Stimulated activated CD4-positive, alpha-beta T cell treated with anti-CD3 and anti-CD28 coated beads, Interleukin-4, amount 100 ng/mL, for 48 hours (primary cell): Measurements from ENCODE around the gene PPP2R3A.

Experiments
- DNase-seq, 2 donors: peaks; one replicate each; pipeline ENCODE4 v3.0.0-alpha.2; 2020; ENCODE audit warnings: low read depth in 2 of 2

The PPP2R3A gene

DNA sequence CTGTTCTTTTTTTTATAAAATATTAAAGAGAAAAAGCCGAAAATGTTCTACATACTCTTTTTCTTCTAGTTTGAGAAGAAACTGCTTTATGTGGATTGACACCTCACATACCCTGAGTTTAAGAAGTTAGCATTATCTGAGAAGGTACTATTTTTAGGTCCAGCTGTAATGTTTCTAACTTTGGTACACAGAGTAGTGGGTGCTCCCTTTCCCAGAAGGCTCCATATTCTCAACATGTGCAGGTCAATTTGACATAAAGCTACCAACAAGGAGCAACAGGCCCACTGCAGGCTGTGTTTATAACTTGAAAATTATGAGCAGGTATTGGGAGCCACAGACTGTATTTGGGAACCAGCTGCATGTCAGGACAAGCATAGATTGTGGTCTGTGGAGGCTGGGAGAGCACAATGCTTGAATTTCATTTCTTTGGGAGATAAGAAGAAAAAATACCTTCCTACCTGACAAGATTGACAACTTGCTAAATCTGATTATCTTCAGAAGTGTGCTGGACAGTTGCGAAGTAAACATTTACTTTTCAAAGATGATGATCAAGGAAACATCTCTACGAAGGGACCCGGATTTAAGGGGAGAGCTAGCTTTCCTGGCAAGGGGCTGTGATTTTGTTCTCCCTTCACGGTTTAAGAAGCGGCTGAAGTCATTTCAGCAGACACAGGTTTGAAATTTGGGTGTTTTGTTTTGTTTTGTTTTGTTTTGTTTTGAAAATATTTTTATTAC, 57.2 kb downstream of the PPP2R3A start:
- no peak for DNase-seq

DNA sequence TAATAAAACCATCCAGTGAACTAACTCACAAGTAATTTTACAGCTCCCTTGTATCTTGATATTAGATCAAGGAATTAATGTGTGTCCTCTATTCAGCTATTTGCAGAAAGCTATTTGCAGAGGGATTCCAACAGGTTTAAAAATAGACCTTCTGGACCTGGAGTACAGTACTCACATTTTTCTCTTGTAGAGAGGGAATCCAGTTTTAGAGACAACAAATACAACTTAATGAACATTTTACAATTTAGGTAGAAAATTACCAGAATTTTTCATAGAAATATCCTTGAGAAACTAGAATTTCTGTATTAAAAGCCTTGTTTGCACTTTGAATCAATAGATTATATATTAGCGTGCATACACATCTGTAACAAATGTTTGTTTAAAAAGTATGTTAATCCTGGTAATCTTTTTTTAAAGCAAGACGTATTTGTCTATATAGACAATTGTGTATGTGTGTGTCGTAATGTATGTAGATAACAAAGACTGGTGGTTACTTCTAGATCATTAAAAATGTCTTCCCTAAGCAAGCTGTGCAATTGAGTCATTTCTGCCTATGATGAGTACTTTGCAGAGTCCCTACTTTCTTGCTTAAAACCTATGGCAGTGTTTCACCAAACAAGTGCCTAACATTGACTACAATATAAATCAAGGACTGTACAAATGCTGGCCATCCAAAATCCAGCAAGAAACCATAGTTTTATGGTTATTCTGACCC, 57.9 kb downstream of the PPP2R3A start:
- DNase-seq: no peak

DNA sequence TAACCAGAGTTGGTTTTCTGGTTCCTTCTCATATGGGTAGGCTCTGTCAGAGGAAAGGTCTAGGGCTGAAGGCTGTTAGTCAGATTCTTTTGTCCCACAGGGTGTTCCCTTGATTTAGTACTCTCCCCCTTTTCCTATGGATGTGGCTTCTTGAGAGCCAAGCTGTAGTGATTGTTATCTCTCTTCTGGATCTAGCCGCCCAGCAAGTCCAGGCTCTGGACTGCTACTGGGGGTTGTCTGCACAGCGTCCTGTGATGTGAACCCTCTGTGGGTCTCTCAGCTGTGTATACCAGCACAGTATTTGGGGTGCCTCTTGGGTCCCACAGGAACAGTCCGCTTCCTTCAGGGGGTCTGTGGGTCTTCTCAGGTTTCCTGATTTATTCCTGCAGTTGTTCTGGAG, 70.8 kb downstream of the PPP2R3A start:
- DNase-seq: no peak

DNA sequence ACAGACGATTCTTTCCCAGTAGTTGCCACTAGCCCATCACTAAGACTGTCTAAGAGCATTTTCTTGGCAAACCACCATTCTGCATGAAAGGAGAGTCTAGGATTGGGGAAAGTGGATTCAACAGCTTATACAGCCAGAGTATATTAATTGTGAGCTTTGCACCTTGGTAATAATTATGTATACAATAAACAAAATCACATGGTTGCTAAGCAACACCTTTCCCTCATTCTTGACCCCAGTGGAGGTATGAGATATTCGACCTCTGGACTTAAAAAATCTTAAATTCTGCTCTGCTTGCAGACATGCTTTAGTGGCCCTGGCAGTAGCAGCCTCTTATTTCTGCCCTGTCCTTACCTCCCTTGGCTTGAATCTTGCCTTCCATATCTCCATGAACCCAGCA, 73.1 kb downstream of the PPP2R3A start:
- no peak for DNase-seq

DNA sequence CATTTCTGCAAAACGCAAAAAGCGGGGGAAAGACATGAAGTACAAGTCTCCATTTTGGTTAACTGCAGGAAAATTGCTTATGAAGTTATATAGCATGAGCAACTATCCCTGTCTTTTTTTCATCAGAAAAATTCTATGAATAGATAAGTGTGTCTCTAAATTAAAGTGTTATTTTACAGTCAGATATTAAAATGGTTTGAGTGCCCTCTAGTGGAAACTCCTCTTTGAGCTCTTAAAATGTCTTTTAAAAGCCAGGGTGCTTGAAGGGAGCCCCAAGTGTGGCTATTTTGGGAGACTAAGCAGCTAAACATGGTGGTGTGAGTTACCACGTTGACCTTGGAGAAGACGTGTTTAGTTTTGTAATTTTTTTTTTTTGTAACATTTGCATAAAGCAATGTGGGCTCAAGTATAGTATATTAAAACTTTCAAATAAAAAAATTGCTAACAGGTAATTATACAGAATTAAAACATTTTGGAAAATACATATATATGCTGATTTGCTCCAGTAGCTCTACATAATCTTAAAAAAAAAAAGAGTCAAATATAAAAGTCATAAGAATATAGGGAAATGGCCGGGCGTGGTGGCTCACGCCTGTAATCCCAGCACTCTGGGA, 77.2 kb downstream of the PPP2R3A start:
- DNase-seq: no peak

DNA sequence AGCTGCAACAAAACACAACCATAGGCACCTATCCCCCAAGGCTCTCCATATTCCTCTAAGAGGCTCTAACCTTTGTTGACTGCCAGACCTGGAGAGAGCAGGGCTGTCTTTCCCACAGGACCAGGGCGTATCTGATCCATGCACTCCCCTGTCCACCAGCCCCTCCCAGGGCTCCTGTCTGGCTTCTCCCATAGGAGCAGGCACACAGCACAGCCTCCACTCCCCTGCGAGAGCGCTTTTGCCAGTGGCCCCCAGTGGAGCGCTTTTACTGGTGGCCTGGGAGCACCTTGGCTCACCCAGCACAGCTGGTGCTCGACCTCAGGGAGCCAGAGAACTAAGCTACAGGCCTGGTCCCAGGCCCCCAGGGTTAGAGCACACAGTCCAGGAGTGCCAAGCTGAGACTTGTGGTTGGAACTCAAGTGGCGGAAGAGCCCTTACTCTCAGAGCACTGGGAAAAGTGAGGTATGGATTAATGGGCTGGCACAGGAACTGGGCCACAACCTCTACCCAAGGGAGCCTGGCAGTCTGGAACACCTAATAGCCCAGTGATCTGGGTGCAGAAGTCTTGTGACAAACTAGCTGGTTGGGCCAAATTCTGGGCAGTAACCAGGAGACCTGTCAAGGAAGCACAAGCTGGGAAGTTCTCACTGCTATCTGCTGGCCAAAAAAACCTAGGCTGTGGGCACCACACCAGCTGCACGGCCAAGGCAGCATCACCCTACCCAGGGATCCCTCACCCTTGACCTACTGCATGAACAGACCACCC, 79.6 kb downstream of the PPP2R3A start:
- no peak for DNase-seq

DNA sequence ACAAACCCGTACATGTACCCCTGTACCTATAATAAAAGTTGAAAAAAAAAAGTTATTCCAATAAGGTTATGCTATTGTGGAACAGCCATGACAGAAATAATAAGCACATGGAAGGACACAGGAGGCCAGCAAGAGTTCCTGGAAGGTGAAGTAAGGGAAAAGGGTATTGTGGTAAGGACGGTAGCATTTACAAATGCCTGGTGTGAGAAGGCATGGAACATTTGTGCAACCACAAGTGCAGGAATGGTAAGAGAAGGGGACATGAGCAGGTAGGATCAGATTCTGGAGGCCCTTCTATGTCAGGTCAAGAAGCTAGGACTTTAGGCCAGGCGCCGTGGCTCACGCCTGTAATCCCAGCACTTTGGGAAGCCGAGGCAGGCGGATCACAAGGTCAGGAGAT, 82.5 kb downstream of the PPP2R3A start:
- no peak for DNase-seq

DNA sequence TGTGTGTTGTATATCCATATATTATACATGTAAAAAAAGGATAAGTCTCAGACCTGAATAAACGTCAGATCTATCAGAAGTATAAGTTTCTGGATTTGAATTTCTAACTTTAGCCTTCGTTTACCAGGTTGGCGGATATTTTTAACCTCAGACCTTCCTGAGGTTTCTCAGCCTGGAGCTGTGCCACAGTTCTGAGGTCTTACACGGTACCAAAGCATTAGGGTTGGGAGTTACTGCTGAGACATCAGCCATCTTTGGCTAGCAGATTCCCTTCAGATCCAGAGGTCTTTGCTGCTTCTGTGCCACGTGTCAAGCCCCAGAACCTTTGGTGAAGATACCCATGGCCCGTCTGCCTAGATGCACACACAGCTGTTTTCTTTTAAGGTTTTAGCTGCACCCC, 84.7 kb downstream of the PPP2R3A start:
- DNase-seq: no peak

DNA sequence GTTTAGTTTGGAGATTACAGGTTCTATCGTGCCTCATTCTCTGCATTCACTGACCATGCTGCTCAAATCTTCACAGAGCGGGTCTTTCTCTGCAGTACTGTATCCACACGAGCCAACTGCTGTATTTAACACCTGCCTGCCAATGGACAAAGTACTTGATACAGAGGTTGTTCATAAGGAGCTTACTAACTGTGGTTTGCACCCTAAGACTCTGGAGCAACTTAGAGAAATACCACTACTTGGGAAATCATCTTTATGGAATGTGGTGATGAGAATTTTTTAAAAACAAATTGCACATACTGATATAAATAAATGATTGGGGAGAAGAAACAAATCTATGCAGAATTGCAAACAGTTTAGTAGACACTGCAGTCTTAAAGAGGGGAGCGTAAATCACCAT, 90.0 kb downstream of the PPP2R3A start:
- no peak for DNase-seq

DNA sequence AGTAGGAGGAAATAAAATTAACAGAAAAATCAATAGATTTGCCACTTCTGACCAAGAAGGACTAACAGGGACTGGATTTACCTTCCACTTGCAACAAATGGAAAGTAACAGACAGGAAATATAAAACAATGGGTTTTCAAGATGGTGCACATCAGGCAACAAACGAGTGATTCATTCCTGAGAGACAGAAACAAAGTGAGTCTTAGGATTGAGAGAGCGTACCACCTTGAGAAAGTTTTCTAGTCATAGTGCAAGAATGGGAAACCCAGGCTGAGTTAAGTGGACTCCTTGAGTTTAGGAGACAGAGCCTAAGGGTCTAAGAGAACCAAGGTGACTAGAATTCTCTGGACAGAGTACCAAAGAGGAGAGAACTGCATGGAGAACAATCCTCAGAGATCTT, 101.7 kb downstream of the PPP2R3A start:
- DNase-seq: no peak

DNA sequence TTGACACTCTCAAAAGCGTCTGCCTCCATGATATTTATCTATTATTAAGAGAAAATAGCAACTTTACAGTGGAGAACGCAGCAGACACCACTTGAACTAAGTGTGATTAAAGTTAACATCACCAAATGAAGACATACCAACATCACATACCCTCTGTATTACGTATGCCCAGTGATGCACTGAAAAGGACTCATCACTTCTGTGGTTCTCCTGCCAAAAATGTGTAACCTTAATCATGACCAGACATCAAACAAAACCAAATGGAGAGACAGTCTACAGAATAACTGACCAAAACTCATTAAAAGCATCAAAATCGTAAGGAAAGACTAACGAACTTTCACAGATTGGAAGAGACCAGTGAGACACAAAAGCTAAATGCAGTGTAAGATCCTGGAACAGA, 103.2 kb downstream of the PPP2R3A start:
- no peak for DNase-seq

DNA sequence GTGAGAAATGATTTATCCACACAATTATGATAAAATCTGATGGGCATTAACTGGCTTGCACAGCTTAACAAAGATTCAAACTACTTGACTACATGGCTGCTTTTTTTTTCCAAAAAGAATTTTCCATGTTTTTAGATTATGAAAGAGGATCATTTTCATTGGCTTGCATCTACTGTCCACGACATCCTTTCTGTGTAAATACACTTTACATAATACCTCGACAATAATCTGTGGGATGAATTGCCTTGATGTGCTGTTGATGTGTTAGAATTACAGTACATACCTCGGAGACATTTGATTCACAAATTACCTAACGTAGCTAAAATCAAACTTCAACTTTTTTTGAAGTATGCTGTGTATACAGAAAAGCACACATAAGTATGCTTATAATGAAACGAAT, 104.4 kb downstream of the PPP2R3A start:
- DNase-seq: no peak

DNA sequence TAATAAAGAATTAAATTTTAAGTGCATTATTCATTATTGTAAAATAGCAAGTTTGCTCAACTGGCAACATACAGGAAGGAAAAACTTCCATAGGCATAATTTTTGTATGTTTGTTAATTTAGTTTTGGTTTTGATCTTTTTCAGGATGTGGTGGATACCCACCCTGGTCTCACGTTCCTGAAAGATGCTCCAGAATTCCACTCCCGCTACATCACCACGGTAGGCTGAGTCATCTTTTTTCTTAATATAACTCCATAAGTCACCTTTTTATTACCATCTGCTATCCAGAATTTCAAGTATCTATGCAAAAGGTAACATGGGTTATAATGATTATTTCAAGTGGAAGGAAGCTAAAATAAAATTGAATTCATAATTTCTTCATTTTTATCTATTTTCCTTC, 104.8 kb downstream of the PPP2R3A start:
- DNase-seq: no peak

DNA sequence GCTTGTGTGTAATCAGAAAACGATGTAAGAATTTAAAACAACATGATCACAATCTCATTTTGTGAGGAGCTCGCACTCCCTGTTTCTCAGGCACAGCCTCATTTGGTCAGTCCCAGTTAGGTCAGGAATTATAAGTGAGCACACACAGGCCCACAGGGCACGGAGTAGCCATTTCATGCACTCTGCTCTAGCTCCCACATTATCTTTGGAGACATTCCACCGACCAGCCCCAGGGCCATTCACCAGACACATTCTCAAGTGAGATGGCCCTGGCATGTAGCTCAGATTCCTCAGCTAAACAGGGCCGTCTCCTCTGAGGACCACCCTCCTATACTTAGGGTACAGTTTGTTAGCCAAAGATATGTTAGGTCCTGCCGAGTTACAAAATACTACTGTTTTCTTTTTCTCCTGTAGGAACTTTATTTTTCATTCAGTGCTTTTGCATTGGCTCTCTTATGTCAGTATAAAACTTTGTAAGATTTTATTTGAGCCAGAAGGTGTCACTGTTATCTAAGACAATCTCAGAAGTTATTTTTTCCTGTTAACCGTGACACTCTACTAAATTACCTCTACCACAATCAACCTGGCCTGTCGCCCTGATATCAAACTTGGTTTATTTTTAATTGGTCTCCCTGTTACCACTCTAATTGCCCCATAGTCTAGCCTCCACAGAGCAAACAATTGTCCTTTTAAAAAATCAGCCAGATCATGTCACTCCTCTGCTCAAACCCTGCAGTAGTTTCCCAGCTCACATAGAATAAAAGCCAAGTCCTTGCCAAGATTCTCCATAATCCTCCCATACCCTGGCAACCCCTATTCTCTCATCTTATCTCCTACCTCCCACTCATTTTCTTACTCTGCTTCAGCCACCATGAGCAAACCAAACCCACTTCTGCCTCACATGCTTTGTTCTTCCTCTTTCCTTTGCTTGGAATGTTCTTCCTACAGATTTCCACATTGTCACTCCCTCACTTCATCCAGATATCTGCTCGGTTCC, 105.7 kb downstream of the PPP2R3A start:
- no peak for DNase-seq

DNA sequence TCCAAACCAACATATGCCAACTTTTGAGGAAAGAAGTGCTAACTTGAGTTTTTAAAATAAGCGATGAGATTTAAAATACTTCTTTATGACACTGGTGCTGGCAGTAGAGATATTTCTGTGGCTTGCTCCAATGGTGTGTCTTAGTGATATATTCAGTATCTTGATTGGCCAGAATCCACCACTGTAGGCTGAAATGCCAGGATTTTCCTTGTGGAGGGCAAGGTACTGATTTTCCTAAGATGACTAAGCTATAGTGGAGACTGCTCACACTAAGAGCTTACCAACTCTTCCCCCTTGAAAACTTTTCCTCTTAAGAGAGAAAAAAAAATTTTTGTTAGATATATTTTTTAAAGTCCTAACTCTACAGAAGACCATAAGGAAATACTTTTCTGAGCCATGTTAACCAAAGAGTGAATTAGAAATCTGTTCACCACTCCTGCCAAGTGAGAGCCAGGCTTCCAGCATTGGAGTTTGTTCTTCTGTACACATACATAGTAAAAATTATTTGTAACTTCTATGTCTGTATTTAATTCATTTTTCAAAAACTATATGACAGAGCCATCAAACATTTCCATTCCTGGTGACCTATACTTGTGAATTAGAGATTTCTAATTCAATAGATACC, 109.1 kb downstream of the PPP2R3A start:
- no peak for DNase-seq

DNA sequence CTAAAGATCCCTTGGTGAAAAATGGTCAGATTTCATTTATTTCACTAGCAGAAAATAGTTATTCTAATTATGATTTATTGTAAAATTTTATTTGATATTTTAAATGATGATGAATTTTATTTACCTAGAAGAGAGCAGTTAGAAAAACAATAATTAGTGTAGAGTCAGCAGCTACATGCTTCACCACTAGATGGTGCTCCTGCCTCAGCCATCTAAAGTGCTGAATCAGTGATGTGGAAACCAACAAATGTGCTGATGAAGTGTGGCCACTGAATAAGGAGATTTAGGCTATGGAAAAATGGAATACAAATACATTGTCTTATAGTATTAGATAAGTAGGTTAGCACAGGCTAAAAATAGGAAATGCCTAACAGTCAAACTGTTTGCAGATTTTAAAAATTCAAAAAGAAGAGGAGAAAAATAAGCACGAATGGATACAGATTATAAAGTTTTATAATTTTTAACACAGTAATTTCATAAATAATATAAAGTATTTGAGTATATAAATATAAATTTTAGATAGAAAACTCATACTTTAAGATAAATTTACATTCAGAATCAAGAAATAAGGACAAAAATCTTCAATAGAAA, 109.8 kb downstream of the PPP2R3A start:
- peak; percentile 42 to 49 for DNase-seq

DNA sequence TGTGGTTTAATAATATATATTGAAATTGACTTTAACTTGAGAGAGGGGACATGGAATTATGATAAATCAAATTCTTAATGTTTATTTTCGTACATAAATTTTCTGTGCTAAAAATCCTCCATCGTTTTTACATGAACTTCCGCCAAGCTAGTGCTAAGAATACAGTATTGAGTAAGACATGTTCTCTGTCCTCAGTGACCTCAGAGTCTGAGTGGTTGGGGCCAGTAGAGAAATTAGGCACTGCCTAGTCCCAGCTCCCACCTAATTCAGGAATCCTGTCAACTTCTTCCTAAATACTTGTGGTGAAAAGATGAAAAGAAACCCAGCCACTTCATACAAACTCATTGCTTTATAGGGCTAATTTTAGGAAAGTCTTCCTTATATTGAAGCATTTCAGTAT, 110.3 kb downstream of the PPP2R3A start:
- DNase-seq: no peak

DNA sequence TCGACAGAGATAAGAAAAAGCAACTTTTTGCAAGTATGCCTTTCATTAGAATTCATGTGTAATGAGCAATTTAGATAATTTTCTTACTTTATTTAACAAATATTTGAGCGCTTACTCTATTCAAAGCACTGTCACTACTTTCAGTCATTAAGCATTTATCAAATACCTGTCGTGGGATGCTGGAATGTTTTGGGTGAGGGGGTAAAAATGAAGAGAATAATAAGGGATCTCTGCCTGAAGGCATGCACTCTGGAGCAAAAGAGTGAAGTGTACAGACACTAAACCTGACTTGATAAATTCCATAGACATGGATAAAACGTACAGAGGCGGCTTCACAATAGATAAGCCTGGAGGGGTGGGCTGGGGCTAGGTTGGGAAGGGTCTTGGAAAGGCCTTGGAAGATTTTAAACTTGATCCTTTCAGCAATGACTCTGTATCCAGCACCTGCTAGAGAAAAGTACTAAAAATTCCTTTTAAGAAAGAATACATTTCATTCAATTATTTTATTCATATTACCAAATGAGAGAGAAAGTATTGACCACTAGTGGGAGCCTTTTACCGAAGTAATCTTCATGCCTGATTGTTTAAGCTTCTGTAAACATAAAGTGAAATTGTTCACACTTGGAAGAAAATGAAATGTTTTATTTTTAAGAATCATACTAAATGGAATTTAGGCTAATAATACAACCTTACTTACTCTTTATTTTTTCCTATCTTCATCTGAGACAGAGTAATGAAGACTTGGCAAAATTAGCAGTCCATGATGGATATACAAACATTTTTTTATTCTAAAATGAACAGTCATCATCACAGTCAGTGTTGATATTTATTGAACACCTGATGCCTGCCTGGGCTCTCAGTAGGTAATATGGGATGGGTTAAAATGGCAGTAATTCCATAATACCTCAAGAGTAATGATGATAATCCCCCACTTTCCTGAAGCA, 113.2 kb downstream of the PPP2R3A start:
- no peak for DNase-seq
